Measurements from ENCODE around the gene DPP6.

- TF ChIP-seq, protein P1, sequence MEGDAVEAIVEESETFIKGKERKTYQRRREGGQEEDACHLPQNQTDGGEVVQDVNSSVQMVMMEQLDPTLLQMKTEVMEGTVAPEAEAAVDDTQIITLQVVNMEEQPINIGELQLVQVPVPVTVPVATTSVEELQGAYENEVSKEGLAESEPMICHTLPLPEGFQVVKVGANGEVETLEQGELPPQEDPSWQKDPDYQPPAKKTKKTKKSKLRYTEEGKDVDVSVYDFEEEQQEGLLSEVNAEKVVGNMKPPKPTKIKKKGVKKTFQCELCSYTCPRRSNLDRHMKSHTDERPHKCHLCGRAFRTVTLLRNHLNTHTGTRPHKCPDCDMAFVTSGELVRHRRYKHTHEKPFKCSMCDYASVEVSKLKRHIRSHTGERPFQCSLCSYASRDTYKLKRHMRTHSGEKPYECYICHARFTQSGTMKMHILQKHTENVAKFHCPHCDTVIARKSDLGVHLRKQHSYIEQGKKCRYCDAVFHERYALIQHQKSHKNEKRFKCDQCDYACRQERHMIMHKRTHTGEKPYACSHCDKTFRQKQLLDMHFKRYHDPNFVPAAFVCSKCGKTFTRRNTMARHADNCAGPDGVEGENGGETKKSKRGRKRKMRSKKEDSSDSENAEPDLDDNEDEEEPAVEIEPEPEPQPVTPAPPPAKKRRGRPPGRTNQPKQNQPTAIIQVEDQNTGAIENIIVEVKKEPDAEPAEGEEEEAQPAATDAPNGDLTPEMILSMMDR (IDR thresholded peaks at IDR 0.05): no peak
- TF ChIP-seq POLR2A (IDR thresholded peaks at IDR 0.05; ENCODE audit: low read length): no peak
- TF ChIP-seq RFX5 (IDR thresholded peaks at IDR 0.05): no peak
- no peak for TF ChIP-seq BHLHE40 (IDR thresholded peaks at IDR 0.05; ENCODE audit: low read depth, low read length)
- TF ChIP-seq HDAC2 (IDR thresholded peaks at IDR 0.05): no peak
- TF ChIP-seq JUN (IDR thresholded peaks at IDR 0.05): no peak
- no peak for TF ChIP-seq USF2 (IDR thresholded peaks at IDR 0.05)
Measured at GRCh38 chr7:154759989-154760388, 707.8 kb downstream of the DPP6 start.
